ENCODE data around the gene RASL10A.

RASL10A gene

GRCh38 chr22:29308791-29309262, 6.7 kb downstream of the RASL10A start:
- Mint-ChIP-seq H3K4me3 (peak overlapping the region; percentile 42), H3K27me3 (peaks cover 78% of the 10 kb centered on the region)
- CTCF ChIA-PET: no interaction called here

GRCh38 chr22:29308148-29308790, 7.2 kb downstream of the RASL10A start:
- H3K27ac Mint-ChIP-seq: no peak overlapping the region
- no peak for DNase-seq
- CTCF ChIA-PET: no interaction called here
- no peaks in the 10 kb centered on the region for H3K9me3 Mint-ChIP-seq
- H3K4me3 Mint-ChIP-seq: peak overlapping the region; percentile 42
- peaks cover 53% of the 10 kb centered on the region for H3K4me1 Mint-ChIP-seq
- H3K27me3 Mint-ChIP-seq: peaks cover 73% of the 10 kb centered on the region
- H3K36me3 Mint-ChIP-seq: no peaks in the 10 kb centered on the region

More at GRCh38 chr22:29308791-29309262, 6.7 kb downstream of the RASL10A start:
- Mint-ChIP-seq H3K36me3 (no peaks in the 10 kb centered on the region), H3K9me3 (no peaks in the 10 kb centered on the region), H3K4me1 (peaks cover 58% of the 10 kb centered on the region), H3K27ac (peak overlapping the region; percentile 12)
- DNase-seq: peak; percentile 70

GRCh38 chr22:29307596-29308147, 7.8 kb downstream of the RASL10A start:
- Mint-ChIP-seq H3K27me3 (peaks cover 67% of the 10 kb centered on the region), H3K4me1 (peaks cover 47% of the 10 kb centered on the region), H3K9me3 (no peaks in the 10 kb centered on the region), H3K27ac (no peak overlapping the region), H3K36me3 (no peaks in the 10 kb centered on the region), H3K4me3 (peak overlapping the region; percentile 84)
- no peak for DNase-seq
- CTCF ChIA-PET: no interaction called here

- DNase-seq: peak; percentile 69
- peaks cover 60% of the 10 kb centered on the region for H3K27me3 Mint-ChIP-seq
- peak overlapping the region; percentile 84 for H3K4me3 Mint-ChIP-seq
- no peaks in the 10 kb centered on the region for H3K36me3 Mint-ChIP-seq
- no peaks in the 10 kb centered on the region for H3K9me3 Mint-ChIP-seq
- no peak overlapping the region for H3K27ac Mint-ChIP-seq
- CTCF ChIA-PET: interaction anchor here (1.1 kb wide), 1 partner anchor 28 kb away, joined by 3 read pairs; no protein-coding TSS in a partner anchor
- H3K4me1 Mint-ChIP-seq: peaks cover 43% of the 10 kb centered on the region
Observed at GRCh38 chr22:29306835-29307595, 8.5 kb downstream of the RASL10A start.

- Mint-ChIP-seq H3K27me3 (peaks cover 56% of the 10 kb centered on the region), H3K4me3 (peak within 1 kb of the TSS; percentile 84), H3K36me3 (peaks cover 3% of the 10 kb centered on the region), H3K4me1 (peaks cover 42% of the 10 kb centered on the region), H3K27ac (no peak within 1 kb of the TSS), H3K9me3 (no peaks in the 10 kb centered on the region)
- DNase-seq: peak; percentile 72
- CTCF ChIA-PET: interaction anchor here (1.1 kb wide), 1 partner anchor 27 kb away, joined by 3 read pairs; no protein-coding TSS in a partner anchor
Observed at GRCh38 chr22:29306175-29306834, 9.2 kb downstream of the RASL10A start, which contains the start of gene GAS2L1. TSS of gene GAS2L1 (plus strand) at chr22:29306650. CDS start at chr22:29308106, 1,456 bp downstream.

- no peak overlapping the region for H3K27ac Mint-ChIP-seq
- H3K27me3 Mint-ChIP-seq: peaks cover 51% of the 10 kb centered on the region
- DNase-seq: no peak
- CTCF ChIA-PET: no interaction called here
- H3K9me3 Mint-ChIP-seq: no peaks in the 10 kb centered on the region
- peak overlapping the region; percentile 70 for H3K4me3 Mint-ChIP-seq
- peaks cover 37% of the 10 kb centered on the region for H3K4me1 Mint-ChIP-seq
- H3K36me3 Mint-ChIP-seq: peaks cover 8% of the 10 kb centered on the region
Observed at GRCh38 chr22:29305836-29306174, 9.7 kb downstream of the RASL10A start.

GRCh38 chr22:29302681-29303465, 12.6 kb downstream of the RASL10A start:
- DNase-seq: no peak
- Mint-ChIP-seq H3K4me1 (peaks cover 15% of the 10 kb centered on the region), H3K4me3 (no peak overlapping the region), H3K27ac (no peak overlapping the region), H3K9me3 (no peaks in the 10 kb centered on the region), H3K27me3 (peaks cover 32% of the 10 kb centered on the region), H3K36me3 (peaks cover 29% of the 10 kb centered on the region)
- CTCF ChIA-PET: interaction anchor here (1.3 to 2.8 kb wide), 2 partner anchors 11 to 21 kb away, joined by 3 to 12 read pairs; no protein-coding TSS in a partner anchor

- Mint-ChIP-seq H3K27me3 (peaks cover 27% of the 10 kb centered on the region), H3K4me3 (no peak overlapping the region), H3K36me3 (peaks cover 34% of the 10 kb centered on the region), H3K27ac (no peak overlapping the region), H3K4me1 (peaks cover 10% of the 10 kb centered on the region), H3K9me3 (no peaks in the 10 kb centered on the region)
- CTCF ChIA-PET: interaction anchor here (2.8 kb wide), 1 partner anchor 11 kb away, joined by 12 read pairs; no protein-coding TSS in a partner anchor
- no peak for DNase-seq
Observed at GRCh38 chr22:29302402-29302680, 13.2 kb downstream of the RASL10A start.

GRCh38 chr22:29301716-29302401, 13.6 kb downstream of the RASL10A start:
- Mint-ChIP-seq H3K27me3 (peaks cover 25% of the 10 kb centered on the region), H3K27ac (peak overlapping the region; percentile 42), H3K36me3 (peaks cover 39% of the 10 kb centered on the region), H3K9me3 (no peaks in the 10 kb centered on the region), H3K4me3 (no peak overlapping the region), H3K4me1 (peaks cover 9% of the 10 kb centered on the region)
- no peak for DNase-seq
- CTCF ChIA-PET: interaction anchor here (1.2 kb wide), 1 partner anchor 11 kb away, joined by 5 read pairs; no protein-coding TSS in a partner anchor

- peaks cover 44% of the 10 kb centered on the region for H3K36me3 Mint-ChIP-seq
- no peaks in the 10 kb centered on the region for H3K9me3 Mint-ChIP-seq
- H3K27ac Mint-ChIP-seq: peak overlapping the region; percentile 38
- CTCF ChIA-PET: interaction anchor here (1.2 kb wide), 1 partner anchor 12 kb away, joined by 5 read pairs; no protein-coding TSS in a partner anchor
- H3K4me1 Mint-ChIP-seq: peaks cover 2% of the 10 kb centered on the region
- no peak overlapping the region for H3K4me3 Mint-ChIP-seq
- DNase-seq: no peak
- peaks cover 17% of the 10 kb centered on the region for H3K27me3 Mint-ChIP-seq
Observed at GRCh38 chr22:29300807-29301601, 14.5 kb downstream of the RASL10A start.

- Mint-ChIP-seq H3K27me3 (peaks cover 12% of the 10 kb centered on the region), H3K4me3 (no peak overlapping the region), H3K4me1 (no peaks in the 10 kb centered on the region), H3K36me3 (peaks cover 50% of the 10 kb centered on the region), H3K9me3 (no peaks in the 10 kb centered on the region), H3K27ac (no peak overlapping the region)
- DNase-seq: no peak
- CTCF ChIA-PET: interaction anchor here (1.2 kb wide), 1 partner anchor 13 kb away, joined by 5 read pairs; no protein-coding TSS in a partner anchor
Observed at GRCh38 chr22:29300467-29300806, 15.1 kb downstream of the RASL10A start.

GRCh38 chr22:29299136-29299900, 16.2 kb downstream of the RASL10A start:
- H3K9me3 Mint-ChIP-seq: no peaks in the 10 kb centered on the region
- CTCF ChIA-PET: no interaction called here
- H3K4me3 Mint-ChIP-seq: no peak overlapping the region
- peaks cover 55% of the 10 kb centered on the region for H3K36me3 Mint-ChIP-seq
- DNase-seq: no peak
- H3K27ac Mint-ChIP-seq: peak overlapping the region; percentile 65
- no peaks in the 10 kb centered on the region for H3K4me1 Mint-ChIP-seq
- H3K27me3 Mint-ChIP-seq: peaks cover under 1% of the 10 kb centered on the region
